H7 (cell line): ENCODE data around the gene CXXC1. TPM values are rescaled to one million over a fixed set of nuclear protein-coding genes. Genes with fewer than 3 reads are reported as not detected.

Experiments used
- DNase-seq: peaks from one replicate; pipeline ENCODE4 v3.0.0; 2012
- H3K27me3 ChIP-seq: 2 replicates; pipeline ENCODE4 v1.6.0; 2011; ENCODE audit warnings: mild to moderate bottlenecking, low read length; ENCODE audit not compliant: control insufficient read depth, insufficient read depth
- H3K36me3 ChIP-seq: replicated peaks from 2 replicates; pipeline ENCODE4 v1.5.1; 2011; ENCODE audit warnings: low read length; ENCODE audit not compliant: control insufficient read depth, insufficient read depth
- H3K4me3 ChIP-seq: 2 replicates; pipeline ENCODE4 v1.5.1; 2011; ENCODE audit warnings: low read depth, mild to moderate bottlenecking, control low read depth, low read length, moderate library complexity; ENCODE audit not compliant: insufficient read depth
- total RNA-seq: library from RNA; depleted of rRNA; stranded (reverse); fragments of >200 nt; shearing (Covaris generic); gene quantifications from 2 replicates; pipeline ENCODE4 v1.2.3, GENCODE V29; 2014

CXXC1 gene
- total RNA-seq, 1 experiment from 2014 or later = 59.3 TPM

DNA sequence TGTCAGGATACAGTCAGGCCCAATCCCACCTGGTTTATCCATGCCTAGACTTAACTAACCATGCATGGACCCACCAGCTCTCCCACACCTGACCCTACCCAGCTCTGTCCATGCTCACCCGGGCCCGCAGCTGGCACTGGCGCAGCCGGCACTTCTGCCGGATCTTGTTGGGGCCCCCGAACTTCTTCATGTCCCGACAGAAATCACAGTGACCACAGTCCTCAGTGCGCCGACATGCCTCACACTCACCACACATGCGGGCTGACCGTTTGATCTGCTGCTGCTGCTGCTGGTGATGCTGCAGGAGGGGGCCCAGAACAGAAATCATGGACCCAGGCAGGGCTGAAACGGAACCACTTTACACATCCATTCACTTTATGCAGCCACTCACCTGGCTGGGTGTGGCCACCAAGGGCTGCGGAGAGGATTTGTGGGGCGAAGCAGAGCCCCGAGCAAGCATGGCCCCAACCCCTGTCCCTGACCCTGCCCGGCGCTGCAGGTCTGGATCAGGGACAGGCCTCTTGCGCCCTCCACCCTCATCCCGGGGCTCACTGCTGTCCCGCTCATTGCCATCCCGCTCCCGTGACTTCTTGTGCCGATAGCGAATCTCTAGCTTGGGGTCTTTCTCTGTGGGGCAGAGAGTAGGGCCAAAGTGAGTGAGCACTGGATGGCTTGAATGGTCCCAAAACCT lies 1.7 kb downstream of the CXXC1 start:
- peaks cover 18% of the 10 kb centered on the region for H3K36me3 ChIP-seq
- no peak overlapping the region for H3K4me3 ChIP-seq
- no peaks in the 10 kb centered on the region for H3K27me3 ChIP-seq
- DNase-seq = no peak

DNA sequence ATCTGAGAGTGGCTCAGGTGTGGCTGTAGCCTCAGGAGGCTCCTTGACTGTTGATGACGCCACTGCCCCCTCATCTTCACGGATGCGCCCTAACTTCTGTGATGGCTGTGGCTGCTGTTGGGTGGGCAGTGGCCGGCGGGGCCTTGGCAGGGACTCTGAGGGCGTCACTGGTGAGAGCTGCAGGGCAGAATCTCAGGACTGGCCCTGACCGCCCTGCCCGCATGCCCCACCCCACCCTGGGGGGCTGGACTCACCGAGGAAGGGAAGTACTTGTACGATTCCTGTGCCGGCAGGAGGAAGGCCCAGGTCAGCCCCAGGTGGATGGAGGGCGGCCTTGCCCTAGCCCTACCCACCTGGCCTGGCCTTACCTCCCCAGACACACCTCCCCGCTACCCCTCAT lies 2.4 kb downstream of the CXXC1 start:
- Histone ChIP-seq H3K27me3 (no peaks in the 10 kb centered on the region), H3K36me3 (peaks cover 18% of the 10 kb centered on the region), H3K4me3 (no peak overlapping the region)
- DNase-seq = no peak

DNA sequence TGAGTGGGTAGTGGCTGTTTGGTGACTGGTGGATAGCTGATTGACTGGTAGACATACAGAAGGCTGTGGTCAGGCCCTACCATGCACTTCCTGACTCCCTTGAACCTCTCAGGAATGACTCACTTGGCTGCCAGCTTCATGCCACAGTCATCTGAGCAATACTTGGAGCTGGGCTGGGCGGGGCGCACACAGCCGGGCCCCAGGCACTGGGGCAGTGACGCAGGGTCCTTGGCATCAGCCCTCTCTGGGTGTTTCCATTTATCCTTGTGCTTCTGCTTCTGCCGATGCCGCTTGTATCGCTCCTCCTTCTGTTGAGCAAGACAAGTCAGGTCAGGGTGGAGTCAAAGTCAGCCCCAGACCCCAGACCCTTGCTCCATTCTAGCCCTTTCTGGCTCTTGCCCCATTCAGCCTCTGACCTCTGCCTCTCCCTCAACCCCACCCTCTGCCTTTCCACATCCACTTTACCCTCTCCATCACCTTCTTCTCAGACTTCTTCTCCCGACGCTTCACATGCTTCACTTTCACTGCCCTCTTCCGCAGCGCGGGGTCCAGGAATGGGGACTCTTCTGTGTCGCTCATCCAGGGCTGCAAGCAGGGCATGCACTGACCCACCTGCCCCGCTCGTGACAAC lies 3.1 kb downstream of the CXXC1 start:
- DNase-seq = no peak
- Histone ChIP-seq H3K4me3 (no peak overlapping the region), H3K27me3 (no peaks in the 10 kb centered on the region), H3K36me3 (peaks cover 18% of the 10 kb centered on the region)

DNA sequence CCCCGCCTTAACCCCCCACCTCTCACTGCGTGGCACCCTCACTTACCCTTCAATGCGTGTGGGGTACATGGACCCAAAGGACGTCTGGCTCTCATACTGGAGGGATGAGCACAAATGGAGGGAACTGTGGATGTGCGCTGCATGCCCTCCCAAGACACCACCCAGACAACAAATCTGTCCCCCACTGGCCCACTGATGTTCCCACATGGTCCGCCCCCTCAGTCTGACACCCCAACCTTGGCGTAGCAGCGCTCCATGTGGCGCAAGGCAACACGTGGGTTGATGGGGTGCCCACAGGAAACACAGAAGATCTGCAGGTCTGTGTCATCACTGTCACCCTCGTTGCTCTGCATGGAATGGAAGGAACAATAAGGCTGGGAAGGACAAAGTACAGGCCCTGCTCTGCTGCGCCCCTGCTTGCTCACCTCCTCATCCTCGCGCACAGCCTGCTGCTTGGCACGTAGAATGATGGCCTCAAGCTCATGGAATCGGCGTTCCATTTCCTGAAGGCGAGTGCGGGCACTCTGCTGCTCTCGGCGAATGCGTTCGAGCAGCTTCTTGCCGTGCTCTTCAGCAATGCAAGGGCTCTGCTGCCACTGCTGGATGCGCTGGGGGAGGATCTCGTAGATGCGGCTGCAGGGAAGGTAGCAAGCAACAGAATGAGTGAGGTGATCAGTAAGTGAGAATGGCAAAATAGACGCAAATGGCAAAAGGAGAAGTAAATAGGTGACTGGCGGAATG lies 3.9 kb downstream of the CXXC1 start:
- DNase-seq = no peak
- peaks cover 18% of the 10 kb centered on the region for H3K36me3 ChIP-seq

DNA sequence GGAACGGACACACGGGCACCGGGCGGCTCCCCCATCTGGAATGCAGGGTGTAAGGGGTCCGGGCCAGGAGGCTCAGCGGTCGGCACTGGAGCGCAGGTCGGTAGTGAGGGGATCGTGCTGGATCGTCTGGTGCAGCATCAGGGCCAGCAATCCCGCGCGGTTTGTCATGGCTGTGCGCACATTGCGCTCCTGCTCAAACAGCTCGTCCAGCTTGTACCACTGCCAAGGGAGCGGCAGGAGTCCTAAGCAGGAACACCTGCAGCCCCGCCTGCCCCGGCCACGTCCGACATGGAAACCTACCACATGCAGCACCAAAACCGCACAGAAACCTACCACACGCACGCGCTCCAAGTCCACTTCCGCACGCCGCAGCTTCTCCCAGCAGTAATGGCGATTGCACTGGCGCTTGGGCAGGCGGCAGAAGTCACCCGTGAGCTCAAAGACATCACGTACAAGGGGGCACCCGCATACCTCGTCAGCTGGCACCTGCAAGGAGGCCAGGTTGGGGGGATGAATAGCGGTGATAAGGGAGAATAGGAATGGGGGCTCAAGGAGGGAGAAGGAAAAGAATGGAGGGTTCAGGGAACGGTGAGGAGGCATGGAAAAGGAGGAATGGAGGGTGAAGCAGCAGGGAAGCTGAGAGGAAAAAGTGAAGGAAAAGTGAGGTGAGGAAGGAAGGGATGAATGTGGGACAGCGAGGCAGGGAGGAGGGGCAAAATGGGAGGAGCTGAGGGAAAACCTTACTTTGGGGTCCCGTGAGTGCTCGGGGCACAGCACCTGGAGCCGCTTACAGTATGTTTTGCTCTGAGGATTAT lies 4.8 kb downstream of the CXXC1 start:
- Histone ChIP-seq H3K36me3 (peaks cover 18% of the 10 kb centered on the region), H3K27me3 (no peaks in the 10 kb centered on the region), H3K4me3 (no peak overlapping the region)
- DNase-seq = no peak

More for the DNA sequence above, 3.9 kb downstream of the CXXC1 start:
- Histone ChIP-seq H3K4me3 (no peak overlapping the region), H3K27me3 (no peaks in the 10 kb centered on the region)

DNA sequence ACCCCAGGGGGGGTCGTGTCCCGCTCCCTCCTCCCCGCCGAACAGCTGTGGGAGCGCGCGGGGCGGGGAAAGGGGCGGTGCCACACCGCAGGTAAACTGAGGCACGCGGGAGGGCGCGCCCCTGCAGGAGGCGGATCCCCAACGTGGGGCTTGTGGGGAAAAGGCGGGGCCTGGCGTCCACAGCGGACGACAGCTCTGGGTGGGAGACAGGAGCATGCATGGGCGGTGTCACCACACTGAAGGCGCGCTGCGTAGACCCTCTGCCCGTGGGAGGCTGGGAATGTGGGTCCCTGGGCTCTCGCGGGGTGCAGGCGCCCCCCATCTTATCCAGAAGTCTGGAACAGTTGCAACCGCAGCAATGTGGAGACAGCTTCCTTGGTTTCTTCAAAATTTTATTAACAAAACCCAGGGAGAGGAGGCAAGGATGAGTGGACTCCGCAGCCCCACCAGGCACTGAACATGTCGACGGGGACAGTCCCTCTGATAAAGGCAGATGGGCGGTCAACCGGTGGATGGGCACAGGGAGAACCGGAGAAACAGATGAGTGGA lies 5.4 kb downstream of the CXXC1 start:
- no peaks in the 10 kb centered on the region for H3K27me3 ChIP-seq
- DNase-seq = peak; percentile 54
- peak overlapping the region; percentile 91 for H3K4me3 ChIP-seq
- peaks cover 18% of the 10 kb centered on the region for H3K36me3 ChIP-seq

DNA sequence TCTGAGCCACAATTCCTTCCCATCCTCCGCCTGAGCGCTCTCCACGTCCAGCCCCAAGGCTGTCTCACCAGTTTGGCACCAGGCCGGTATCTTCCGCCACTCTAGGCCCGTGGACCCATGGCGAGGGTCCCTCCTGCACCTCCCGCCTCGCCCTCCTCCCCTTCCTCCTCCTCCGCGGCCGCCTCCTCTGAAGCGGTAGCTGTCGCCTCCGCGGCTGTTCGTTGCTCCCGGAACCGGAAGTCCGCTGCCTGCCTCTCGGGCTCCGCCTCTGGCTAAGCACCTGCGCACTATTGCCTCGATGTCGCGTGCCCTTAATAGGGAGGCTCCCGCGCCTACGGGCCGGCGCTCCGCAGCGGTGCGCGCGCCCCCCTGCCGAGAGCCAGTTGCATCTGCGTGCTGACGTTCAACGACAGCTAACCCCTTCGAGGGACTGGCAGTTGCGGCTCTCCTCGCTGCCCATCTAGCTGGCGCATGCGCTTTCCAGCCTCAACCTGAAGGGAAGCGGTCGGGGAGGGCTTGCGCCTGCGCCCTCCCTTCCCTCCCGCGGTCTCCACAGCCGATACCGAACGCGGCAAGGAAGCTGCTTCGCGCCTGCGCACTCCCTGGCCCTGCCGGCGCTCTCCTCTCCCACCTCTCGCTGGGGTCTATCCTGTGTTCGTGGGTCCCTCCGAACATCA lies 6.1 kb downstream of the CXXC1 start, which contains the start of gene MBD1:
MBD1 (minus strand) TSS at position 229 of the 677 bp plus-strand sequence. CDS start 1,531 bp downstream, outside the sequence.
- DNase-seq = peak; percentile 99
- Histone ChIP-seq H3K27me3 (no peaks in the 10 kb centered on the region), H3K36me3 (peaks cover 24% of the 10 kb centered on the region), H3K4me3 (peak within 1 kb of the TSS; percentile 91)

DNA sequence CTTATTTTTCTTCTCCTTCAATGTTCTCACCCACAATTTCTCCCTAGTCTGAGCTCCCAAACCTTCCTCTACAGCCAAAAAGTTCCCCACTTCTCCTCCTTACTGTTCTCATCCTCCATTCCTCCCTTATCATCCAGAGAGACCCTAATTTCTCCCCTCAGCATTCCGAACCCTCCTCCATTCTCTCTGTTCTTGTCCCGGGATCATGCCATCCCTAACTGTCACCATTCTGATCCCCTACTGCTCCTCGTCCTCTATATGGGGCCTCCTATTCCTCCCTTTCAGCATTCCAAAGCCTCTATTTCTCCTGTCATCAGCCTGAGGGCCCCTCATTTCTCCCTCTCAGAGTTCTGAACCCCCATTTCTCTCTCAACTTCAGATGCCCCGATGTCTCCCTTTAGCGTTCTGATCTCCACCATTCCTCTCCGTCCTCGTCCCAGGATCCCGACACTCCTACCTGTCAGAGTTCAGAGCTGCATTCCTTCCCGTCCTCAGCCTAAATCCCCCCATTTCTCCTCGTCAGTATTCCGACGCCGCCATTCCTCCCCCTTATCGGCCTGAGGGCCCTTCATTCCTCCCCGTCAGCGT lies 6.7 kb downstream of the CXXC1 start:
- no peaks in the 10 kb centered on the region for H3K27me3 ChIP-seq
- H3K4me3 ChIP-seq = peak overlapping the region; percentile 91
- peaks cover 31% of the 10 kb centered on the region for H3K36me3 ChIP-seq
- DNase-seq = peak; percentile 52

DNA sequence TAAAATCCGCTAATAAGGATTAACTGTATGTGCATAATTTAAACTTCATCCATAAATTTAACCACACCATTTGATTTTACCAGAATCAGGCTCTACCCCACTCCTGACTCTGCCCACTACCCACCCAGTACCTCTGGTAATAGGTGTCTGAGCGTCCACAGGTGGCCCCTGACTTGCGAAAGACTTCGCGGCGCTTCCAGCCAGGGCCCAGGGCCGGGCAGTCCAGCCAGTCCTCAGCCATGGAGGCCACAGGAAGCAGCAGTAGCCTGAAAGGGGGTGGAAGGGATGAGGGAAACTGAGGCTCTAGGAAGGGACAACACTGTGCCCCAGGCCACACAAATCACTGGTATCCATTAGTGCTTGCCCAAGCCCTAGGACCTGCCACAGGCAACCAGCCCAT lies 7.7 kb downstream of the CXXC1 start:
- Histone ChIP-seq H3K4me3 (no peak overlapping the region), H3K36me3 (peaks cover 30% of the 10 kb centered on the region), H3K27me3 (no peaks in the 10 kb centered on the region)
- no peak for DNase-seq

DNA sequence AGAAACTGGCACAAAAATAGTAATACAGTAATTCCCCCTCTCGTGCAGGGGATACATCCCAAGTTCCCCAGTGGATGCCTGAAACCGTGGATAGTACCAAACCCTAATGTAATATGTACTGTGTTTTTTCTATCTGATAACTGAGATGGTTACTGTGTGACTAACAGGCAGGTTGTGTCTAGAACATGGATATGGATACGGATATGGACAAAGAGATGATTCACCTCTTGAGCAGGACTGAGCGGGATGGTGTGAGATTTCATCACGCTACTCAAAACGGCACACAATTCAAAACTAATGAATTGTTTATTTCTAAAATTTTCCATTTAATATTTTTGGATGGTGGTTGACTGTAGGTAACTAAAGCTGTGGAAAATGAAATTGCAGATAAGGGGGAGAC lies 9.6 kb downstream of the CXXC1 start:
- peaks cover 32% of the 10 kb centered on the region for H3K36me3 ChIP-seq
- no peak for DNase-seq
- H3K4me3 ChIP-seq = no peak overlapping the region
- H3K27me3 ChIP-seq = no peaks in the 10 kb centered on the region

DNA sequence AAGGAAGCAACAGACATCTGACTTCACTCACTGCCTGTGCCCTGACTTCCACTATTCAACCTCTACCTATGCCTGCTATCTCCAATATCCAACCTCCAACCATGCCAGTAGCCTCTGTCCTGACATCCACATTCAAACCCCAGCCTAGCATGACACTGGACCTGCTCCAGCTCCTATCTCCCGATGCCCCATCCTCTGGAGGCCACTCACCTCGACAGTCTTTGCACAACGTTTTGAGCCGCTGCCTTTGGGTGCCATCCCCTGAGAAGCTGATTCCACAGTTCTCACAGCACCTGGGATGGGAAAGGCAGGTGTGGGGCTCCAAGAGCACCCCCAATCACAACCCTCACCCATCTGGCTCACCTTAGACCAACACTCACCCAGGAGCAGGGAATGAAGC lies 11.0 kb downstream of the CXXC1 start:
- H3K36me3 ChIP-seq = peaks cover 41% of the 10 kb centered on the region
- DNase-seq = peak; percentile 6
- no peak overlapping the region for H3K4me3 ChIP-seq
- H3K27me3 ChIP-seq = no peaks in the 10 kb centered on the region

DNA sequence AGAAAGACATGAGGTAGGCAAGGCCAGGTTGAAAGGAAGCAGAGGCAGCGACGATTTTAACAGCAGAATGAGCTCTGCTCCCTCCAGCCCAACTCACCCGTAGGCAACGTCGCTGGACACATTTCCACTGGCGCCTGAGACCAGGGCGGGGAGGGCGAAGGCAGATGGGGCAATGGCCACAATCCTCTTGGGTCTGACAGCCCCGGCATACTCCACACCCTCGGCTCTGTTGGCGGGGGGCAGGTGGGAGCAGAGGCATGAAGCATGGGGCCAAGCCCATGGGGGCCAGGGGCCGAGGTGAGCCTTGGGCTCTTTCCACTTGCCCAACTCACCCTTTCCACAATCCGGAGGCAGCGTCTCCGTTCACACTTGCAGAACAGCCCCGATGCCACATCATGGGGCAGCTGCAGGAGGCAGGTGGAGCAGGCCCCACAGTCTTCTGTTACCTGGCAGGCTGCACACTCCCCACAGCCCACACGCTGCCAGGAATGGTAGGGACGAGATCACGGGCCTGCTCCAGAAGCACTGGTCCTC lies 11.9 kb downstream of the CXXC1 start:
- peaks cover 43% of the 10 kb centered on the region for H3K36me3 ChIP-seq

DNA sequence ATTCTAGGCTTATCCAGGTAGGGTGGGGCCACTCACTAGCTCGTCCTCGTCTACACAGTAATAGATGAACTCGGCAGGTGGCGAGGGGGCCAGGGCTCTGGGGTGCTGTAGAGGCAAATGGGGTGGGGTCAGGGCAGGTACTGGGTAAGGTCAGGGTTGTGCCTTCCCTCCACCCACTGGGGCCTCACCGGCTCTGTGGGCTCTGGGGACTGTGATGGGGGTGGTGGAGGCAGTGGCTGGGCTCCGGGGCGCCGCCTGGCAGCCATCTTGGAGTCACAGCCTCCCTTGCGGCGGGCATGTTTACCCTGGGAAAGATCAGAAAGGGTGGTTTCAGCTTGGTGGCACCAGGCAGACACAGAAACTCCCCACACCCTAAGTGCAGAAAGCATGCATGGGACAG lies 12.6 kb downstream of the CXXC1 start:
- Histone ChIP-seq H3K27me3 (no peaks in the 10 kb centered on the region), H3K4me3 (no peak overlapping the region), H3K36me3 (peaks cover 43% of the 10 kb centered on the region)
- peak; percentile 32 for DNase-seq

More for the DNA sequence above, 11.9 kb downstream of the CXXC1 start:
- Histone ChIP-seq H3K27me3 (no peaks in the 10 kb centered on the region), H3K4me3 (no peak overlapping the region)
- peak; percentile 28 for DNase-seq
